ENCODE data around the gene COQ2.
A peak's percentile ranks its signal among the peaks of the same experiment; 100 is the strongest.

COQ2 gene

GRCh38 chr4:83252782-83253405 lies 31.7 kb downstream of the COQ2 start:
- no peak overlapping the region for H3K27ac ChIP-seq
- peak; percentile 40 for TF ChIP-seq CTCF (conservative IDR thresholded peaks at IDR 0.05; ENCODE audit: low read depth)
- POLR2A ChIA-PET (ENCODE audit: low non-redundant PET), result no interaction called here
- peak; percentile 18 for DNase-seq (ENCODE audit: low spot score)
- CTCF ChIA-PET, result interaction anchor here (0.5 kb wide), 2 partner anchors 29 to 1326 kb away, joined by 3 read pairs; no protein-coding TSS in a partner anchor

- ChIA-PET CTCF (interaction anchor here (1.1 kb wide), 1 partner anchor 11 kb away, joined by 3 read pairs; no protein-coding TSS in a partner anchor), POLR2A (ENCODE audit: low non-redundant PET) (no interaction called here)
- H3K27ac ChIP-seq, result no peak overlapping the region
- TF ChIP-seq CTCF (conservative IDR thresholded peaks at IDR 0.05; ENCODE audit: low read depth), result no peak
- no peak for DNase-seq (ENCODE audit: low spot score)
Measured at GRCh38 chr4:83251447-83251830, 33.2 kb downstream of the COQ2 start.

GRCh38 chr4:83250687-83251446 lies 33.7 kb downstream of the COQ2 start:
- H3K27ac ChIP-seq, result no peak overlapping the region
- DNase-seq (ENCODE audit: low spot score), result no peak
- no peak for TF ChIP-seq CTCF (conservative IDR thresholded peaks at IDR 0.05; ENCODE audit: low read depth)
- ChIA-PET POLR2A (ENCODE audit: low non-redundant PET) (interaction anchor here (0.5 kb wide), 1 partner anchor 141 kb away, joined by 3 read pairs; no protein-coding TSS in a partner anchor), CTCF (no interaction called here)

- peak overlapping the region; percentile 3; the same call in 1 of the 2 replicates for H3K27ac ChIP-seq
- ChIA-PET CTCF (interaction anchor here (0.9 kb wide), 1 partner anchor 34 kb away, joined by 4 read pairs; no protein-coding TSS in a partner anchor), POLR2A (ENCODE audit: low non-redundant PET) (no interaction called here)
- no peak for TF ChIP-seq CTCF (conservative IDR thresholded peaks at IDR 0.05; ENCODE audit: low read depth)
- peak; percentile 50 for DNase-seq (ENCODE audit: low spot score)
Measured at GRCh38 chr4:83248486-83248885, 36.1 kb downstream of the COQ2 start.

- ChIA-PET POLR2A (ENCODE audit: low non-redundant PET) (no interaction called here), CTCF (interaction anchor here (0.9 kb wide), 1 partner anchor 35 kb away, joined by 4 read pairs; no protein-coding TSS in a partner anchor)
- TF ChIP-seq CTCF (conservative IDR thresholded peaks at IDR 0.05; ENCODE audit: low read depth), result no peak
- no peak overlapping the region for H3K27ac ChIP-seq
- DNase-seq (ENCODE audit: low spot score), result no peak
Measured at GRCh38 chr4:83247415-83248357, 36.9 kb downstream of the COQ2 start.

- POLR2A ChIA-PET (ENCODE audit: low non-redundant PET), result no interaction called here
- H3K27ac ChIP-seq, result no peak overlapping the region
- no peak for TF ChIP-seq CTCF (conservative IDR thresholded peaks at IDR 0.05; ENCODE audit: low read depth)
- CTCF ChIA-PET, result no interaction called here
- no peak for DNase-seq (ENCODE audit: low spot score)
Measured at GRCh38 chr4:83241132-83241531, 43.5 kb downstream of the COQ2 start.

Data from RWPE1 (cell line).